IgD-negative memory B cell (primary cell): ENCODE results near the gene NPTX1. TPM values are rescaled to one million over a fixed set of nuclear protein-coding genes. Genes with fewer than 3 reads are reported as not detected.

Source experiments
- H3K27ac Mint-ChIP-seq, 3 donors: one replicate each; pipeline ENCODE4 v1.8.0; 2020 to 2022; ENCODE audit warnings: mild to moderate bottlenecking in 3 of 3, mixed read lengths in 3 of 3, moderate library complexity in 1 of 3
- H3K27me3 Mint-ChIP-seq: one replicate; pipeline ENCODE4 v1.8.0; 2021; ENCODE audit warnings: mixed read lengths
- H3K36me3 Mint-ChIP-seq: one replicate; pipeline ENCODE4 v1.8.0; 2020; ENCODE audit warnings: mild to moderate bottlenecking, mixed read lengths
- H3K4me1 Mint-ChIP-seq, 3 donors: one replicate each; pipeline ENCODE4 v1.8.0; 2020 to 2022; ENCODE audit warnings: mixed read lengths in 3 of 3, mild to moderate bottlenecking in 1 of 3
- H3K4me3 Mint-ChIP-seq, 4 donors: one replicate each; pipeline ENCODE4 v1.8.0; 2020 to 2022; ENCODE audit warnings: mild to moderate bottlenecking in 4 of 4, mixed read lengths in 4 of 4, moderate library complexity in 3 of 4
- H3K9me3 Mint-ChIP-seq, 3 donors: one replicate each; pipeline ENCODE4 v1.8.0; 2020 to 2021; ENCODE audit warnings: mixed read lengths in 3 of 3, mild to moderate bottlenecking in 1 of 3
- polyA plus RNA-seq: library from polyadenylated mRNA; unstranded; fragments of 300-500 nt; fragmentation: Illumina TruSeq; gene quantifications from one replicate; pipeline ENCODE4 v1.2.3, GENCODE V29; 2021

The NPTX1 gene
- polyA plus RNA-seq, 1 donor from 2014 or later = not detected

GRCh38 chr17:80476877-80477646 is 655 bp upstream of the NPTX1 start:
- Mint-ChIP-seq H3K4me1 (peaks cover 6 to 13% (median 9%) of the 10 kb centered on the region in 3 donors), H3K36me3 (no peaks in the 10 kb centered on the region), H3K4me3 (peak overlapping the region in 1 of 4 donors; percentile 58), H3K9me3 (no peaks in the 10 kb centered on the region), H3K27me3 (peaks cover 52% of the 10 kb centered on the region), H3K27ac (no peak overlapping the region)

- Mint-ChIP-seq H3K9me3 (no peaks in the 10 kb centered on the region), H3K4me1 (peaks cover 6 to 16% (median 10%) of the 10 kb centered on the region in 3 donors), H3K27ac (no peak overlapping the region), H3K27me3 (peaks cover 50% of the 10 kb centered on the region), H3K36me3 (no peaks in the 10 kb centered on the region), H3K4me3 (peak overlapping the region; percentile 74 to 88 (median 82))
These were observed 1.2 kb downstream of the NPTX1 start for GRCh38 chr17:80474961-80475909.

GRCh38 chr17:80474231-80474960 is 2.0 kb downstream of the NPTX1 start:
- Mint-ChIP-seq H3K27ac (peak overlapping the region in 1 of 3 donors; percentile 35), H3K27me3 (peaks cover 47% of the 10 kb centered on the region), H3K9me3 (no peaks in the 10 kb centered on the region), H3K4me1 (peaks cover 6 to 16% (median 10%) of the 10 kb centered on the region in 3 donors), H3K36me3 (no peaks in the 10 kb centered on the region), H3K4me3 (peak overlapping the region; percentile 13 to 84 (median 60))

- peak overlapping the region in 1 of 4 donors; percentile 54 for H3K4me3 Mint-ChIP-seq
- H3K4me1 Mint-ChIP-seq = peaks cover 6 to 16% (median 10%) of the 10 kb centered on the region in 3 donors
- no peaks in the 10 kb centered on the region for H3K9me3 Mint-ChIP-seq
- peak overlapping the region in 1 of 3 donors; percentile 35 for H3K27ac Mint-ChIP-seq
- peaks cover 47% of the 10 kb centered on the region for H3K27me3 Mint-ChIP-seq
- H3K36me3 Mint-ChIP-seq = no peaks in the 10 kb centered on the region
These were observed 2.7 kb downstream of the NPTX1 start for GRCh38 chr17:80473701-80474100.

- Mint-ChIP-seq H3K4me1 (peaks cover 6 to 16% (median 10%) of the 10 kb centered on the region in 3 donors), H3K9me3 (no peaks in the 10 kb centered on the region), H3K4me3 (peak overlapping the region in 1 of 4 donors; percentile 79), H3K27me3 (peaks cover 52% of the 10 kb centered on the region), H3K36me3 (no peaks in the 10 kb centered on the region), H3K27ac (peak overlapping the region in 1 of 3 donors; percentile 71)
These were observed 3.4 kb downstream of the NPTX1 start for GRCh38 chr17:80472996-80473395.

- H3K4me3 Mint-ChIP-seq = peak overlapping the region in 1 of 4 donors; percentile 76
- H3K9me3 Mint-ChIP-seq = no peaks in the 10 kb centered on the region
- peaks cover 6 to 16% (median 10%) of the 10 kb centered on the region in 3 donors for H3K4me1 Mint-ChIP-seq
- peak overlapping the region in 1 of 3 donors; percentile 82 for H3K27ac Mint-ChIP-seq
- no peaks in the 10 kb centered on the region for H3K36me3 Mint-ChIP-seq
- H3K27me3 Mint-ChIP-seq = peaks cover 62% of the 10 kb centered on the region
These were observed 4.5 kb downstream of the NPTX1 start for GRCh38 chr17:80471922-80472321.

- peaks cover 6 to 16% (median 10%) of the 10 kb centered on the region in 3 donors for H3K4me1 Mint-ChIP-seq
These were observed 5.8 kb downstream of the NPTX1 start for GRCh38 chr17:80470603-80471002.

GRCh38 chr17:80469667-80470066 is 6.7 kb downstream of the NPTX1 start:
- H3K27ac Mint-ChIP-seq = no peak overlapping the region
- H3K9me3 Mint-ChIP-seq = no peaks in the 10 kb centered on the region
- H3K27me3 Mint-ChIP-seq = peaks cover 66% of the 10 kb centered on the region
- peaks cover 2 to 8% (median 6%) of the 10 kb centered on the region in 3 donors for H3K4me1 Mint-ChIP-seq
- H3K4me3 Mint-ChIP-seq = no peak overlapping the region
- H3K36me3 Mint-ChIP-seq = no peaks in the 10 kb centered on the region

More at GRCh38 chr17:80470603-80471002, 5.8 kb downstream of the NPTX1 start:
- Mint-ChIP-seq H3K36me3 (no peaks in the 10 kb centered on the region), H3K27ac (no peak overlapping the region), H3K4me3 (no peak overlapping the region), H3K9me3 (no peaks in the 10 kb centered on the region), H3K27me3 (peaks cover 66% of the 10 kb centered on the region)

GRCh38 chr17:80468781-80469493 is 7.5 kb downstream of the NPTX1 start:
- Mint-ChIP-seq H3K36me3 (no peaks in the 10 kb centered on the region), H3K27ac (no peak overlapping the region), H3K4me1 (peaks cover 0 to 6% (median 6%) of the 10 kb centered on the region in 3 donors), H3K4me3 (peak overlapping the region in 1 of 4 donors; percentile 15), H3K9me3 (no peaks in the 10 kb centered on the region), H3K27me3 (peaks cover 60% of the 10 kb centered on the region)

- Mint-ChIP-seq H3K9me3 (no peaks in the 10 kb centered on the region), H3K27me3 (peaks cover 57% of the 10 kb centered on the region), H3K4me3 (no peak overlapping the region), H3K36me3 (no peaks in the 10 kb centered on the region), H3K27ac (no peak overlapping the region), H3K4me1 (peaks cover 0 to 6% (median 6%) of the 10 kb centered on the region in 3 donors)
These were observed 8.2 kb downstream of the NPTX1 start for GRCh38 chr17:80468242-80468641.

GRCh38 chr17:80466188-80466705 is 10.2 kb downstream of the NPTX1 start:
- Mint-ChIP-seq H3K4me3 (peak overlapping the region in 1 of 4 donors; percentile 12), H3K9me3 (no peaks in the 10 kb centered on the region), H3K27me3 (peaks cover 41% of the 10 kb centered on the region), H3K27ac (peak overlapping the region in 1 of 3 donors; percentile 19), H3K4me1 (no peaks in the 10 kb centered on the region), H3K36me3 (no peaks in the 10 kb centered on the region)

- H3K36me3 Mint-ChIP-seq = no peaks in the 10 kb centered on the region
- H3K4me3 Mint-ChIP-seq = no peak overlapping the region
- no peaks in the 10 kb centered on the region for H3K9me3 Mint-ChIP-seq
- no peaks in the 10 kb centered on the region for H3K4me1 Mint-ChIP-seq
- no peak overlapping the region for H3K27ac Mint-ChIP-seq
- H3K27me3 Mint-ChIP-seq = peaks cover 42% of the 10 kb centered on the region
These were observed 11.0 kb downstream of the NPTX1 start for GRCh38 chr17:80465327-80465974.

- Mint-ChIP-seq H3K36me3 (no peaks in the 10 kb centered on the region), H3K4me1 (no peaks in the 10 kb centered on the region), H3K4me3 (no peak overlapping the region), H3K9me3 (no peaks in the 10 kb centered on the region), H3K27me3 (peaks cover 47% of the 10 kb centered on the region), H3K27ac (no peak overlapping the region)
These were observed 11.9 kb downstream of the NPTX1 start for GRCh38 chr17:80464486-80464885.
